K562 (cell line): Measurements from ENCODE around the gene ZNF366.

ENCODE experiments used
- ESRRA ChIP-seq: fragments of 450-650 bp; IDR thresholded peaks from 2 replicates; pipeline ENCODE4 v1.6.1; 2014; ENCODE audit warnings: low read depth, mild to moderate bottlenecking, moderate library complexity, borderline replicate concordance
- PBX2 ChIP-seq, 2 experiments: IDR thresholded peaks in 1 of 2; conservative IDR thresholded peaks in 1 of 2; 2 replicates each; pipeline ENCODE4 v1.6.1; 2016; ENCODE audit warnings: low read depth in 2 of 2, mild to moderate bottlenecking in 1 of 2, missing compliant biosample characterization in 1 of 2, missing genetic modification characterization in 1 of 2, moderate library complexity in 1 of 2
- SMC3 ChIP-seq: conservative IDR thresholded peaks from 2 replicates; pipeline ENCODE4 v1.6.1; 2011; ENCODE audit warnings: low read depth, low read length, improper control_type of control experiment; ENCODE audit not compliant: insufficient read depth

DNA sequence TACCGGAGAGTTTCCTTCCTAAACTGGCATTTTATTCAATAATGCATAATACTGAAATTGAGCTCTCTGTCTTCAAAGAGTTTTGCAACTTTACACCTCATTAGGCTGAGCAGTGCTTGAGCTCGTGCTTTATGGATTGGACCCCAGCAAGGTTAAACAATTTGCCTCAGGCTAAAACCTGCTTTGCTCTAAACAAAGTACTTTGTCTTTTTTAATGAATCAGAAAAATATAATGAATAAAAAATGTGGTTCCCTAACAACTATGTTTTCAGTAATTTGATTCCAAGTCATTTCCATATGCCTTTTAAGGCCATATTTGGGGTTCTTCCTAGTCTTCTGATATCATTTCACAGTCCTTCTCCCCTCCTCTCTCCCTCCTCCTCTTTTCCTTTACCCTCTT lies 20.0 kb downstream of the ZNF366 start:
- no peak for TF ChIP-seq ESRRA
- no peak for TF ChIP-seq SMC3
- TF ChIP-seq PBX2 (CRISPR knock-in tag; IDR thresholded peaks at IDR 0.05; ENCODE audit: low read depth): no peak
- TF ChIP-seq PBX2 (tag; conservative IDR thresholded peaks at IDR 0.05; ENCODE audit: low read depth): no peak
